NCI-H146 treated with DMSO at 0.1 percent for 48 hours (cell line): ENCODE results near the gene MYH15.

Experiments used
- DNase-seq: peaks from one replicate; lab custom pipeline; 2025; ENCODE audit not compliant: unreplicated experiment; lab: John Stamatoyannopoulos, UW

MYH15 gene

GRCh38 chr3:108511055-108511454, 659 bp upstream of the MYH15 start:
- no peak for DNase-seq

- DNase-seq: no peak
Measured at GRCh38 chr3:108509871-108510270, 525 bp downstream of the MYH15 start.

DNA sequence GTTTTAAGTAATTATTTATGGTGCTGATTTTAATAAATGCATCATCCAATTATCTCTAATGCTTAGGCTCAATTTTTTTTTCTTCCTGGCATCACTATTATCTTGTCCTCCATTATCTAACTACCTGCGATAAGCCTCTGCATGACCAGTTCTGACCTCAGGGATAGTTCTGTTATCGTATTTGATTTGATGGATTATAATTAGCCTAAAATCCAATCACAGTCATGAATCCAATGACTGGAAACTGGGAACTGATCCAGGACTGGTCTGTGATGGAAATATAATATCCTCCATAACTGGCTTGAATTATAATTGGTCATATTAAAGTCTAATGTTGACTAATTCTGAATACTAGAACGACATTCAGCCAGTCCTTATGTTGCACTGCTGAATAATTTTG, 1.1 kb downstream of the MYH15 start:
- peak; percentile 51 for DNase-seq

- DNase-seq: no peak
Measured at GRCh38 chr3:108507902-108508301, 2.5 kb downstream of the MYH15 start.

- DNase-seq: no peak
Measured at GRCh38 chr3:108505811-108506210, 4.6 kb downstream of the MYH15 start.

DNA sequence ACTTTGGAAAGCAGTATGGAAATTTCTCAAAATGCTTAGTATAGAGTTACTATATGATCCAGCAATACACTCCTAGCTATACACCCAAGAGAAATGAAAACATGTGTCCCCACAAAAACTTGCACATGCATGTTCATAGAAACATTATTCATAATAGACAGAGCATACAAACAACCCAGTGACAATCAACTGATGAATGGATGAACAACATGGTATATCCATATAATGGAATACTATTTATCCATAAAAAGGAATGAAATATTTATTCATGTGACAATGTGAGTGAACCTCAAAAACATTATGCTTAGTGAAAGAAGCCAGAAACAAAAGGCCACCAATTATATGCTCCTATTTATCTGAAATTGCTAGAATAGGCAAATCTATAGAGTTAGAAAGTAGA, 6.7 kb downstream of the MYH15 start:
- DNase-seq: no peak

DNA sequence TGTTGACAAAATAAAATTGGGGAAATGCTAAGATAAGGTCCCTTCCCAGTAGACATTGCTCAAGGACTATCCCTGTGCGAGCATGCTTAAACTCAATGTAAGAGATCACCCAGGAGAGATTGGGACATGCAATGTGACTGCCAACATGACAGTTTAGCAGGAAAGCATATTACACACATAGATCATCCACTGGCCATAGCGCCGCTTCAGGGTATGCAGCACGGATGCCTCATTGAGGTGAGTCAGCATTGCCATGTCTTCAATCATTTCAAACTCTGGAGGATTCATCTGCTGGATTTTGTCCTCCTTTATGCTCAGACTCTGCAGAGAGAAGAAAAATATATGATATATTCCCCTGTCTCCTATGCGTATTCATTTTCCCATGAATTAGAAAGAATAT, 8.9 kb downstream of the MYH15 start:
- DNase-seq: no peak

DNA sequence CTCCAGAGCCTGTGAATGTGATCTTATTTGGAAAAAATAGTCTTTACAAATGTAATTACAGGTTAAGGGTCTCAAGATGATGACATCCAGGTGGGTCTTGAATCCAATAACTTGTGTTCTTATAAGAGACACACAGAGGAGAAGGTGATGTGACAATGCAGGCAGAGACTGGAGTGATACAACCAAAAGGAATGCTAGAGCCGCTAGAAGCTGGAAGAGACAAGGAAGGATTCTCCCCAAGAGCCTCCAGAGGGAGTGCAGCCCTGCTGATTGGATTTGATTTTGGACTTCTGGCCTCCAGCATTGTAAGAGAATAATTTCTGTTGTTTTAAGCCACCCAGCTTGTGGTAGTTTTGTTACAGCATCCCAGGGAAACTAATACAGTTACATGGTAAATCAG, 9.7 kb downstream of the MYH15 start:
- DNase-seq: no peak

DNA sequence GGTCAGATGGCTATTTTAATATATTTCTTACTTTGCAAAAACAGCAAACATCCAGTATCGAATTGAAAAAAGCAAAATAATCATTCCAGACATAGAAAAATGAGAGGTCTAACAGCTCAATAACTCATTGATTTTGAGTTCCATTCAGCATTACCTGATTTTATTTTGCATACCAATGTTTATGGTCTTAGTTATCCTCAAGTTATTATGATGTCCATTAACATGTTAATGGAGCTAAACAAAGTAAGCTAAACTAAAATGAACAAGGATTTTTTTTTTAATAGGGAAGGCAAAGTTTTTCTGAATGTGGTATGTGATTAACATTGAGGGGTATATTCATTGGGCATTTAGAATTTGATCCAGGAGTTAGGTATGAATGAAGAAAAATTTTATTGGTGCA, 13.1 kb downstream of the MYH15 start:
- no peak for DNase-seq

DNA sequence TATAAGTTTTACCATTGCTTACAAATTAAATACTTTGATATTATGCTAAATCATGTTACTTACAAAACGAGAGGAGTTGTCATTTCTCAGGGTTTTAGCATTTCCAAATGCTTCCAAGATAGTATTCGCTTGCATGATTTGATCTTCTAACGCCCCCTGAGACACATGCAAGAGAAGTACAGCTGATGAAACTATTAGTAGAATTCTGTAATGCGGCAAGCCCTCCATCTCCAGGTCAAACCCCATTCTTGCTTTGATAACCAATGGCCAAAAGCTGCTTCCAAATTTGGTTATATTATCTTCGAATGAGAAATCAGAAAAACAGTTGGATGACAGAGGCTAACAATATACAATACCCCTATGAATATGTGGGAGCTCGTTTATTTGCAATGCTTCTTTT, 14.7 kb downstream of the MYH15 start:
- DNase-seq: no peak

- no peak for DNase-seq
Measured at GRCh38 chr3:108494906-108495531, 15.4 kb downstream of the MYH15 start.

DNA sequence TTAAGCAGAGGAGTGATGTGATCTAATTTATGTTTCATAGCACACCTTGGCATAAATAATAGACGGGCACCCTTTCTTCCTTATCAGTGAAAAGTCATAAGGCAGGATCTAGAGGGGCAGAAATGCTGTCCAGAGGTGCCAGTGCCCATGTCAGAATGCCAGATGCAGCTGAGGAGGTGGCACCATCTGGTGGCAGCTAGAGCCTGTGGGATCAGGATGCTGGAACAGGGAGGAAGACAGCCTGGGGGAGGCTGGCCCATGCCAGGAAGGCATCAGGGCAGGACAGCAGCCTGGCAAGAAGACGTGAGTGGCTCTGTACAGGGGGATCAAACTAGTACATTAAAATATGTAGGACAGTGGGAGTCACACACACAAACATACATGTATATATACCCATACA, 16.5 kb downstream of the MYH15 start:
- DNase-seq: no peak

DNA sequence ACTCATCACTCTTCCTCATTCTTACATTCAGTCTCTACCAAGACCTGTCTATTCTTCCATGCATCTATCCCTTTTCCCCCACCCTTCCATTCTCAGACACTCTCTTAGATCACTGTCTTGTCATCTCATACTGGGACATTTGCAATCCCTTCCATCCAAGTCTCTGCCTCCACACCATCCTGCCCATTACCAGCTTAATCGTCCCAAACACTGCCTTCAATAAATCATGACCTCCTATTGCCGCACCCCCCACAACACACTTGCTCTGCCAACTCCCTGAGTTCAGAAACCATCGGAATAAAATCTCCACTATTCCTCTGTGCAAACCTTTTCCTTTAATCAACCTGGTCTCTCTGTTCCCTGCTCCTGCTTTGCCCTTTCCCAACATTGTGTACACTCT, 18.9 kb downstream of the MYH15 start:
- DNase-seq: no peak

GRCh38 chr3:108489776-108490175, 20.6 kb downstream of the MYH15 start:
- peak; percentile 78 for DNase-seq

- no peak for DNase-seq
Measured at GRCh38 chr3:108488631-108489030, 21.8 kb downstream of the MYH15 start.

- no peak for DNase-seq
Measured at GRCh38 chr3:108487439-108487838, 23.0 kb downstream of the MYH15 start.

- DNase-seq: no peak
Measured at GRCh38 chr3:108486941-108487340, 23.5 kb downstream of the MYH15 start.

- DNase-seq: no peak
Measured at GRCh38 chr3:108486338-108486737, 24.1 kb downstream of the MYH15 start.

GRCh38 chr3:108485146-108485545, 25.2 kb downstream of the MYH15 start:
- peak; percentile 63 for DNase-seq

- DNase-seq: no peak
Measured at GRCh38 chr3:108479224-108479623, 31.2 kb downstream of the MYH15 start.

DNA sequence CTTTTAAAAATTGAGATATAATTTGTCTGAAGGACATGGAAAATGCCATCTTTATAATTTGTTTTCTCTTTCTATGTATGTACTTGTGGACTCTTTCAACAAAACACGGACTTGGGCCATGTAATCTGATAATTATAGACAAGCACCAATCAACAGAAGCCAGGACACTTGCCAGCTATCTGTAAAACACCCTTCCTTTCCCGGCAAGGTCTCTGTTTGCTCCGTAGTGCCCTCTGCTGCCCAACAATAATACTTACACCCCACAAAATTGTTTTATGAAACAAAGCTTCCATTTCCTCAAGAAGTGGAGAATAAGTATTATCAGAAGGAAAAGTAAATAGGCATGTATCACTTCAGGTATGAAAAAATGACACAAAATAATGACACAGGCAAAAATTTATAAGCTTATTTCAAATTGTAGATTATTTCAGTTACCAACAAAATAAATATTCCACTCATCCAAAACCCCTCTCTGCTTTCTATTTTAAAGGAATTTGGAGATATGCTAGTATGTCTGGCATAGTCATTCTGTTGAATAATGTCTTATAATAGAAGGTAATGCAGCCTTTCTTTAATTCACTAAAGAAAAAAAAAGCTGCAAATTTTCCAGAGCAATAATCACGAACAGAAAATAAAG, 32.8 kb downstream of the MYH15 start:
- DNase-seq: peak; percentile 87

- DNase-seq: no peak
Measured at GRCh38 chr3:108475220-108475782, 35.1 kb downstream of the MYH15 start.

- DNase-seq: no peak
Measured at GRCh38 chr3:108474581-108474980, 35.8 kb downstream of the MYH15 start.
